B cell (primary cell): ENCODE data around the gene TENM3.

Source experiments
- EZH2 ChIP-seq: IDR thresholded peaks from 2 replicates; pipeline ENCODE4 v1.6.1; 2012; ENCODE audit warnings: borderline replicate concordance, low read depth, mild to moderate bottlenecking, moderate library complexity, low read length; ENCODE audit not compliant: insufficient read depth, poor library complexity, severe bottlenecking
- TF ChIP-seq, protein P1 (sequence below): fragments of 200-600 bp; IDR thresholded peaks from one replicate; pipeline ENCODE4 v1.8.0; 2022; ENCODE audit warnings: antibody characterized with exemption, mild to moderate bottlenecking

- TF ChIP-seq EZH2 = no peak
- TF ChIP-seq, protein P1, sequence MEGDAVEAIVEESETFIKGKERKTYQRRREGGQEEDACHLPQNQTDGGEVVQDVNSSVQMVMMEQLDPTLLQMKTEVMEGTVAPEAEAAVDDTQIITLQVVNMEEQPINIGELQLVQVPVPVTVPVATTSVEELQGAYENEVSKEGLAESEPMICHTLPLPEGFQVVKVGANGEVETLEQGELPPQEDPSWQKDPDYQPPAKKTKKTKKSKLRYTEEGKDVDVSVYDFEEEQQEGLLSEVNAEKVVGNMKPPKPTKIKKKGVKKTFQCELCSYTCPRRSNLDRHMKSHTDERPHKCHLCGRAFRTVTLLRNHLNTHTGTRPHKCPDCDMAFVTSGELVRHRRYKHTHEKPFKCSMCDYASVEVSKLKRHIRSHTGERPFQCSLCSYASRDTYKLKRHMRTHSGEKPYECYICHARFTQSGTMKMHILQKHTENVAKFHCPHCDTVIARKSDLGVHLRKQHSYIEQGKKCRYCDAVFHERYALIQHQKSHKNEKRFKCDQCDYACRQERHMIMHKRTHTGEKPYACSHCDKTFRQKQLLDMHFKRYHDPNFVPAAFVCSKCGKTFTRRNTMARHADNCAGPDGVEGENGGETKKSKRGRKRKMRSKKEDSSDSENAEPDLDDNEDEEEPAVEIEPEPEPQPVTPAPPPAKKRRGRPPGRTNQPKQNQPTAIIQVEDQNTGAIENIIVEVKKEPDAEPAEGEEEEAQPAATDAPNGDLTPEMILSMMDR = no peak
These were observed 34.2 kb downstream of the TENM3 start for GRCh38 chr4:182277377-182277776.
